Liver (tissue), 9 donors: ENCODE results near the gene STRBP. TPM values are rescaled to one million over a fixed set of nuclear protein-coding genes. Genes with fewer than 3 reads are reported as not detected.

Source experiments
- DNase-seq: peaks from one replicate; pipeline ENCODE4 v3.0.0-alpha.2; 2017; ENCODE audit warnings: low spot score
- H3K27ac ChIP-seq, 2 donors: one replicate each; pipeline ENCODE4 v1.7.0; 2013; ENCODE audit warnings: inconsistent platforms in 2 of 2, low read length in 2 of 2, control low read depth in 1 of 2, low read depth in 1 of 2, mild to moderate bottlenecking in 1 of 2
- H3K27me3 ChIP-seq, 4 donors: one replicate each; pipeline versions ENCODE4 v1.6.1 to v1.7.0; 2013; ENCODE audit warnings: low read length in 3 of 4, inconsistent platforms in 1 of 4, mild to moderate bottlenecking in 1 of 4, moderate library complexity in 1 of 4; ENCODE audit not compliant: control insufficient read depth in 4 of 4, insufficient read depth in 4 of 4
- H3K36me3 ChIP-seq, 4 donors: one replicate each; pipeline versions ENCODE4 v1.6.1 to v1.7.0; 2013; ENCODE audit warnings: low read length in 3 of 4, mild to moderate bottlenecking in 3 of 4, low read depth in 1 of 4, moderate library complexity in 1 of 4; ENCODE audit not compliant: control insufficient read depth in 4 of 4, insufficient read depth in 3 of 4
- H3K4me1 ChIP-seq, 4 donors: one replicate each; pipeline versions ENCODE4 v1.6.1 to v1.7.0; 2013; ENCODE audit warnings: low read length in 3 of 4, mild to moderate bottlenecking in 3 of 4, moderate library complexity in 1 of 4; ENCODE audit not compliant: control insufficient read depth in 4 of 4, insufficient read depth in 4 of 4
- H3K4me3 ChIP-seq, 3 donors: one replicate each; pipeline versions ENCODE4 v1.6.1 to v1.7.0; 2013; ENCODE audit warnings: low read length in 3 of 3, control low read depth in 1 of 3, low read depth in 1 of 3, mild to moderate bottlenecking in 1 of 3
- H3K9ac ChIP-seq, 2 donors: one replicate each; pipeline ENCODE4 v1.7.0; 2013; ENCODE audit warnings: low read length in 2 of 2, mild to moderate bottlenecking in 2 of 2, moderate library complexity in 2 of 2, control low read depth in 1 of 2, low read depth in 1 of 2
- H3K9me3 ChIP-seq, 4 donors: one replicate each; pipeline versions ENCODE4 v1.6.1 to v1.7.0; 2013; ENCODE audit warnings: low read length in 3 of 4; ENCODE audit not compliant: control insufficient read depth in 4 of 4
- CTCF ChIP-seq: fragments of 150-350 bp; IDR thresholded peaks from 2 replicates; pipeline ENCODE4 v1.5.1; 2017; ENCODE audit warnings: improper control_type of control experiment, low read depth, low read length; ENCODE audit not compliant: missing input control
- FOXA1 ChIP-seq: IDR thresholded peaks from 2 replicates; pipeline ENCODE4 v1.6.1; 2016; ENCODE audit warnings: antibody characterized with exemption
- FOXA2 ChIP-seq: IDR thresholded peaks from 2 replicates; pipeline ENCODE4 v1.6.1; 2016; ENCODE audit warnings: antibody characterized with exemption
- GABPA ChIP-seq, 2 donors: IDR thresholded peaks in 1 of 2; conservative IDR thresholded peaks in 1 of 2; 2 replicates each; pipeline ENCODE4 v1.6.1; 2016; ENCODE audit warnings: antibody characterized with exemption in 2 of 2, mild to moderate bottlenecking in 1 of 2, moderate library complexity in 1 of 2
- HNF4A ChIP-seq, 2 donors: conservative IDR thresholded peaks; 2 replicates each; pipeline ENCODE4 v1.6.1; 2016; ENCODE audit warnings: antibody characterized with exemption in 2 of 2, mild to moderate bottlenecking in 2 of 2
- HNF4G ChIP-seq: IDR thresholded peaks from 2 replicates; pipeline ENCODE4 v1.6.1; 2016; ENCODE audit warnings: antibody characterized with exemption
- MAX ChIP-seq: IDR thresholded peaks from 2 replicates; pipeline ENCODE4 v1.6.1; 2016; ENCODE audit warnings: antibody characterized with exemption
- RAD21 ChIP-seq, 2 donors: IDR thresholded peaks; 2 replicates each; pipeline ENCODE4 v1.6.1; 2016; ENCODE audit warnings: antibody characterized with exemption in 2 of 2, mild to moderate bottlenecking in 2 of 2
- RXRA ChIP-seq, 2 donors: IDR thresholded peaks; 2 replicates each; pipeline ENCODE4 v1.6.1; 2017 to 2018; ENCODE audit warnings: antibody characterized with exemption in 2 of 2, mild to moderate bottlenecking in 1 of 2
- SP1 ChIP-seq: IDR thresholded peaks from 2 replicates; pipeline ENCODE4 v1.6.1; 2018; ENCODE audit warnings: antibody characterized with exemption, mild to moderate bottlenecking
- TAF1 ChIP-seq: conservative IDR thresholded peaks from 2 replicates; pipeline ENCODE4 v1.6.1; 2016; ENCODE audit warnings: antibody characterized with exemption, mild to moderate bottlenecking
- WGBS: extraction: QIAGEN DNeasy Blood & Tissue Kit; methylation state at CpG from one replicate; pipeline ENCODE4 v1.1.7; 2013; 5-methylcytosine and 5-hydroxymethylcytosine counted together
- polyA plus RNA-seq, 2 donors: library from polyadenylated mRNA; stranded (reverse) in 1 of 2; unstranded in 1 of 2; fragments of 200-250 nt in 1 of 2; fragments of >200 nt in 1 of 2; fragmentation: Nextera tagmentation in 1 of 2; extraction: Ambion mirVana in 1 of 2; gene quantifications; one replicate each; pipeline versions ENCODE4 v1.2.1 to v1.2.3, GENCODE V29; 2013 to 2015
- total RNA-seq, 2 donors: library from RNA; depleted of rRNA; stranded (reverse); fragments of >200 nt; gene quantifications; one replicate each; pipeline ENCODE4 v1.2.3, GENCODE V29; 2014
- donor health status: healthy.
- donor health status: healthy.
- donor health status: healthy.
- donor health status: healthy.
- donor health status: healthy.

STRBP gene
- total and polyA plus RNA-seq, 4 donors: 4.3 to 17.2 (median 8.5) TPM

GRCh38 chr9:123084256-123084655 is 184.1 kb downstream of the STRBP start:
- Histone ChIP-seq H3K27ac (no peak overlapping the region), H3K36me3 (peaks cover 0 to 17% (median 7%) of the 10 kb centered on the region in 4 donors), H3K27me3 (no peaks in the 10 kb centered on the region), H3K4me1 (peaks cover 0 to 6% (median 4%) of the 10 kb centered on the region in 4 donors), H3K9me3 (no peaks in the 10 kb centered on the region), H3K4me3 (no peak overlapping the region), H3K9ac (no peak overlapping the region)
- no peak for DNase-seq
- 98% methylated on average over 1 of the region's 1 CpG for WGBS
- TF ChIP-seq CTCF (no peak), FOXA2 (no peak), SP1 (no peak)

GRCh38 chr9:123083680-123084079 is 184.7 kb downstream of the STRBP start:
- H3K4me3 ChIP-seq: no peak overlapping the region
- H3K27ac ChIP-seq: no peak overlapping the region
- DNase-seq: no peak
- TF ChIP-seq RXRA (IDR thresholded peaks at IDR 0.05) (no peak), SP1 (no peak), CTCF (no peak), GABPA (IDR thresholded peaks at IDR 0.05 in 1 of 2, conservative IDR thresholded peaks at IDR 0.05 in 1 of 2) (no peak), HNF4G (no peak)
- WGBS: 77% methylated on average over 6 of the region's 6 CpGs
- H3K9me3 ChIP-seq: no peaks in the 10 kb centered on the region
- H3K27me3 ChIP-seq: no peaks in the 10 kb centered on the region
- H3K36me3 ChIP-seq: peaks cover 0 to 19% (median 7%) of the 10 kb centered on the region in 4 donors
- no peak overlapping the region for H3K9ac ChIP-seq
- H3K4me1 ChIP-seq: peaks cover 0 to 6% (median under 1%) of the 10 kb centered on the region in 4 donors

- no peaks in the 10 kb centered on the region for H3K4me1 ChIP-seq
- TF ChIP-seq TAF1: no peak
- TF ChIP-seq GABPA (IDR thresholded peaks at IDR 0.05 in 1 of 2, conservative IDR thresholded peaks at IDR 0.05 in 1 of 2): no peak
- TF ChIP-seq FOXA1: no peak
- peak in 1 of 2 donors; percentile 7 for TF ChIP-seq HNF4A (conservative IDR thresholded peaks at IDR 0.05)
- no peak for TF ChIP-seq HNF4G
- TF ChIP-seq RAD21 (IDR thresholded peaks at IDR 0.05): peak; percentile 85 to 86
- TF ChIP-seq CTCF: peak; percentile 81
- no peak for TF ChIP-seq MAX
- no peaks in the 10 kb centered on the region for H3K9me3 ChIP-seq
- H3K27me3 ChIP-seq: no peaks in the 10 kb centered on the region
- no peak for DNase-seq
- no peak overlapping the region for H3K9ac ChIP-seq
- H3K36me3 ChIP-seq: peaks cover 0 to 22% (median 9%) of the 10 kb centered on the region in 4 donors
- H3K4me3 ChIP-seq: no peak overlapping the region
- H3K27ac ChIP-seq: no peak overlapping the region
- 26% methylated on average over 2 of the region's 2 CpGs for WGBS
Measured at GRCh38 chr9:123081824-123082223, 186.6 kb downstream of the STRBP start.
